IPS-20b (cell line): Measurements from ENCODE around the gene B4GALT2.

ENCODE experiments used
- H3K27ac ChIP-seq: one replicate; pipeline ENCODE4 v1.5.1; 2013; ENCODE audit warnings: low read length
- H3K27me3 ChIP-seq: 2 replicates; pipeline ENCODE4 v1.6.1; 2013; ENCODE audit warnings: mild to moderate bottlenecking, low read length, inconsistent platforms; ENCODE audit not compliant: insufficient read depth
- H3K36me3 ChIP-seq: 2 replicates; pipeline ENCODE4 v1.6.1; 2013; ENCODE audit warnings: low read depth, mild to moderate bottlenecking, inconsistent platforms, low read length, moderate library complexity; ENCODE audit not compliant: insufficient read depth
- H3K4me1 ChIP-seq: 2 replicates; pipeline ENCODE4 v1.6.1; 2013; ENCODE audit warnings: mild to moderate bottlenecking, control low read depth, inconsistent platforms, low read length, moderate library complexity; ENCODE audit not compliant: insufficient read depth
- H3K4me3 ChIP-seq: 2 replicates; pipeline ENCODE4 v1.5.1; 2013; ENCODE audit warnings: mild to moderate bottlenecking, low read length, inconsistent platforms
- H3K9ac ChIP-seq: 2 replicates; pipeline ENCODE4 v1.6.1; 2013; ENCODE audit warnings: low read depth, mild to moderate bottlenecking, inconsistent platforms, low read length, moderate library complexity
- H3K9me3 ChIP-seq: 2 replicates; pipeline ENCODE4 v1.6.1; 2013; ENCODE audit warnings: mild to moderate bottlenecking, low read depth, low read length, inconsistent platforms; ENCODE audit not compliant: insufficient read depth

The B4GALT2 gene

DNA sequence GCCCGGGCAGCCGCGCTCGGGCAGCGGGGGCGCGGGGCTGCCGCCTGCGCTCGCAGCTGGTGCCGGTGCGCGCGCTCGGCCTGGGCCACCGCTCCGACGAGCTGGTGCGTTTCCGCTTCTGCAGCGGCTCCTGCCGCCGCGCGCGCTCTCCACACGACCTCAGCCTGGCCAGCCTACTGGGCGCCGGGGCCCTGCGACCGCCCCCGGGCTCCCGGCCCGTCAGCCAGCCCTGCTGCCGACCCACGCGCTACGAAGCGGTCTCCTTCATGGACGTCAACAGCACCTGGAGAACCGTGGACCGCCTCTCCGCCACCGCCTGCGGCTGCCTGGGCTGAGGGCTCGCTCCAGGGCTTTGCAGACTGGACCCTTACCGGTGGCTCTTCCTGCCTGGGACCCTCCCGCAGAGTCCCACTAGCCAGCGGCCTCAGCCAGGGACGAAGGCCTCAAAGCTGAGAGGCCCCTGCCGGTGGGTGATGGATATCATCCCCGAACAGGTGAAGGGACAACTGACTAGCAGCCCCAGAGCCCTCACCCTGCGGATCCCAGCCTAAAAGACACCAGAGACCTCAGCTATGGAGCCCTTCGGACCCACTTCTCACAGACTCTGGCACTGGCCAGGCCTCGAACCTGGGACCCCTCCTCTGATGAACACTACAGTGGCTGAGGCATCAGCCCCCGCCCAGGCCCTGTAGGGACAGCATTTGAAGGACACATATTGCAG lies 42.4 kb upstream of the B4GALT2 start:
- Histone ChIP-seq H3K9me3 (no peaks in the 10 kb centered on the region), H3K4me3 (peak overlapping the region; percentile 72), H3K9ac (peak overlapping the region; percentile 37; the same call in 1 of the 2 replicates), H3K27ac (no peak overlapping the region), H3K4me1 (peaks cover 19% of the 10 kb centered on the region), H3K36me3 (peaks cover 8% of the 10 kb centered on the region; the same call in 1 of the 2 replicates), H3K27me3 (peaks cover 43% of the 10 kb centered on the region)

DNA sequence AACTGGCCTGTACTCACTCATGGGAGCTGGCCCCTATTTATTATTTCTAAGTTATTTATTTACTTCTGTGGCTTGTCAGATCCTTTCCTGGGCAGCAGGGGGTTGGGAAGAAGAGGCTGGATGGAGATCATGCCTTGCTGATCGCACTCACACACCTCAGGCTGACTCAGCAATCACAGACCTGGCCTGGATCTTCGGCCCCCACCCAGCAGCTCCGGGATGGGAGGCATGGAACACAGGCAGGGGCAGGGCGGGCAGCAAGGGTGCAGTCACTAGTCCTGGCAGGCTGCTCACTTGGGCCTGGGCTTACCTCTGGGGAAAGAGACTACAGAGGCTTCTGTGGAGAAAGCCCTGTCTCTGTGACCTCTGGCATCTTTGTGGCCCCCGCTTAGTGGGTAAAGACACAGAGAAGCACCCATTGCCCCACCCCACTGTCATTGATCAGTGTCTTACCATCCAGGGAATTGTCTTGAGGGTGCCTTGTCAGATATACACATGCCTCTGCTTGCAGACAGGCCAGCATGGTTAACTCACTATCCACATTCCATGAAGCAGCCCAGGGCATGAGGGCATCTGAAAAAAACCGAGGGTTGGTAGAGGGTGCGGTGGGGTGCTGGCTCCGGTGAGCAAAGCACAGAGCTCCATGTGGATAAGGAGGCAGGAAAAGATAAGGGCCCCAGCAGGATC lies 41.7 kb upstream of the B4GALT2 start:
- H3K27me3 ChIP-seq = peaks cover 36% of the 10 kb centered on the region
- no peak overlapping the region for H3K4me3 ChIP-seq
- H3K9ac ChIP-seq = no peak overlapping the region
- H3K4me1 ChIP-seq = peaks cover 19% of the 10 kb centered on the region
- no peak overlapping the region for H3K27ac ChIP-seq
- H3K9me3 ChIP-seq = no peaks in the 10 kb centered on the region
- H3K36me3 ChIP-seq = peaks cover 8% of the 10 kb centered on the region; the same call in 1 of the 2 replicates

DNA sequence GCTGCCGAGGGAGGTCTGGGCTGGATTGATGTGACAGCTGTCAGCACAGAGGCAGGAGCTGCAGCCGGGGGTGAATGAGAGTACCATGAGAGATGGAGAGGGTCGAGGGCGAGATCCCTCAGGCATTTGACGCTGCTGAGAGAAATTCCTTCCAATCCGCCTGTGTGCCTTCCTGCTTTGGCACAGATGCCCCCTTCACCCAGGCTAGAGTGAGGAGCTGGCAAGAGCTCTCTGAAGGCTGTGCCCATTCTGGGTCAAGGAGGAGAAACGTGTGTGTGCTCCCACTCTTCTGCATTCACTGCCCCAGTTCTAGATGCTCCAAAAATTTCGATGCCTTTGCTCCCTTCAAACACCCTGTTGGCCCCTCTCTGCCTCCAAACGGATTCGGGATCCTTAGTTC lies 40.6 kb upstream of the B4GALT2 start:
- Histone ChIP-seq H3K9ac (no peak overlapping the region), H3K27me3 (peaks cover 25% of the 10 kb centered on the region; the same call in 1 of the 2 replicates), H3K36me3 (peaks cover 8% of the 10 kb centered on the region; the same call in 1 of the 2 replicates), H3K9me3 (no peaks in the 10 kb centered on the region), H3K27ac (no peak overlapping the region), H3K4me1 (peaks cover 19% of the 10 kb centered on the region), H3K4me3 (no peak overlapping the region)

DNA sequence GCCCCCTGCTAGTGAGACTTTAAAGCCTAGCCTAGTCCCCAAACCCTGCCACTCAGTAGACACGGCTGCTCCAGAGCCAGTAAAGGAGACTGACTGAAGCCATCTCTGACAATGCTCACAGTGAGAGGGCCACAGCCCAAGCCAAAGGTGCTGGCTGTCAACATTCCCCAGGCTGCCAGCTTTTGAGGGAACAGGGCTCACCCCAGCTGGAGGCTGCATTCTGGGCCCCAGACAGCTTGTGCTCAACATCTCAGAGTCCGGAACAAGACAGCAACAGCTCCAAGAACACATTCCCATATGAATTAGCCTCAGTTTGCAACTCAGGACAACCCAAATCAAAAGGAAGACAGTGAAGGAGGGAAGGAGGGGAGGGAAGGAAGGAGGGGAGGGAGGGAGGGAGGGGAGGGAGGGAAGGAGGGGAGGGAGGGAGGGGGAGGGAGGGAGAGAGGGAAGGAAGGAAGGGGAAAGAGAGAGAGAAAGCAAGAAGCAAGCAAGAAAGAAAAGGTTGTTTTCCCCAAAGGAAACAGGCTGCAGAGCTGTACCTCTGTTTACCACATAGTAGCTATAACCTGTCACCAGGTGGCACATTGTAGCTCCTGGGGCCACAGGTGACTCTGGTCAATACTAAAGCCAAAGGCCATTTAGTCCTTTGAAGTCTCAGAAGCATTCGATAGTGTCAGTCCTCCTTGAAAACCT lies 40.0 kb upstream of the B4GALT2 start:
- Histone ChIP-seq H3K27ac (no peak overlapping the region), H3K4me3 (no peak overlapping the region), H3K9me3 (no peaks in the 10 kb centered on the region), H3K4me1 (peaks cover 19% of the 10 kb centered on the region), H3K36me3 (peaks cover 8% of the 10 kb centered on the region; the same call in 1 of the 2 replicates), H3K9ac (no peak overlapping the region), H3K27me3 (peaks cover 25% of the 10 kb centered on the region; the same call in 1 of the 2 replicates)

DNA sequence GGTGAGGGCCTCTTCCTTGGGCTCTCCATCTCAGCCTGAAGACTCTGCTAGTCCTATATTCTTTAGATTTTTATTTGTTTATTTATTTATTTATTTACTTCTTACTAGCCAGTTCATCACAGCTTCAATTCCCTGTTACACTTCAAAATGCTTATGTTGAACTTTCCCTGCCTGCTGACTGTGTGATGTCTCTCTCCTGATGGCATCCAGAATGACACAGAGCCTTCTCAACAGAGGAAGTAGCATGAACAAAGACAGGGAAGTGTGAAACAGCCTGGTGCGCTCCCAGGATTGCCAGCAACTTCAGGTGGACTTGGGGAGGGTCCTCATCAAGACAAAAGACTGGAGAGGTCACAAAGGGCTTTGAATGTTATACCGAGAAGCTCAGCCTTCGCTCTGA lies 36.6 kb upstream of the B4GALT2 start:
- 0 out of 2 replicates have a peak, but pooled peaks cover 8% of the 10 kb centered on the region for H3K27me3 ChIP-seq
- H3K9ac ChIP-seq = no peak overlapping the region
- no peaks in the 10 kb centered on the region for H3K9me3 ChIP-seq
- H3K4me3 ChIP-seq = no peak overlapping the region
- H3K36me3 ChIP-seq = peaks cover 1% of the 10 kb centered on the region; the same call in 1 of the 2 replicates
- H3K4me1 ChIP-seq = peaks cover 12% of the 10 kb centered on the region
- H3K27ac ChIP-seq = no peak overlapping the region

DNA sequence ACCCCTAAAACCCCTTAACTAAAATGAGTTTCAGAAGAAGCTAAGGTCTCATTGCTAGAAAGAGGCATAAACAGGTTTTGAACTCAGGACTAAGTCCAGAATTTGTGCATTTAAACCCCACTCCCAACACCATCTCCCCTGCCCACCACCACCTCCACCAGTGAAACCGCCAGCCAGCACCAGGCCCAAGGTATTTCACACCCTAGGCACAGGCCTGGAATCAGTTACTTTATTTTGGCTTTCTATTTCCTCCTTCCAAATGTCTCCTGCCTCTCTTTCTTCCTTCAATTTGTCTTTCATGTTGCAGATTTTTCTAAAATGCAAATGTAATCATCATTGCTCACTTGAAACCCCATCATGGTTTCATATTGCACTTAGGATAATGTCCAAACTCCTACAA lies 34.1 kb upstream of the B4GALT2 start:
- Histone ChIP-seq H3K4me1 (peaks cover 10% of the 10 kb centered on the region; the same call in 1 of the 2 replicates), H3K36me3 (peaks cover under 1% of the 10 kb centered on the region; the same call in 1 of the 2 replicates), H3K27ac (no peak overlapping the region), H3K27me3 (no peaks in the 10 kb centered on the region), H3K4me3 (no peak overlapping the region), H3K9ac (no peak overlapping the region), H3K9me3 (no peaks in the 10 kb centered on the region)

DNA sequence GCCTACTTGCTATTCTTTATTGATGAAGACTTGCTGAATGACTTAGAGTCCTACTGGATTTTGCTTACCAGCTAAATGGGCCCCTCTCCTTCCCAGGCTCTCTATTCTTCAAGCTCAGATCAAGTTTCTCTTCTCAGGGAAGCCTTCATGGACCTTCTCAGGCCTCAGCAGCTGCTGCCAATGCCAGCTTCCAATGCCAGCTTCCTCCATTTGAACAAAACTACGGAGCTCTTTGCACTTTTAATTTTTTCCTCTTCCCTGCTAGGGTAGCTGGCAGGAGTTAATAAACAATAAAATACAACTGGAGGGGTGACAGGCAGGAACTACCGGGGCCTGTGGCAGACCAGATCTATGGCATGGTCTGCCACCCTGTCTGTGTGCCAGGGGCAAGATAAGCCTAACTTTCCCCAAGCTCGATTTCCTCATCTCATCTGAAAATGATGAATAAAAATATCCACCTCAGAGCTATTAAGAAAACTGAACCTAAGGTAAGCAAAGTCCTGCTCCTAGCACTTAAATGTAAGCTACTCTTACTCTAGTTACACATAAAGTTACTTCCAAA lies 33.3 kb upstream of the B4GALT2 start:
- no peaks in the 10 kb centered on the region for H3K27me3 ChIP-seq
- peaks cover 9% of the 10 kb centered on the region; the same call in 1 of the 2 replicates for H3K36me3 ChIP-seq
- peaks cover 10% of the 10 kb centered on the region; the same call in 1 of the 2 replicates for H3K4me1 ChIP-seq
- peak overlapping the region; percentile 67; the same call in 1 of the 2 replicates for H3K9ac ChIP-seq
- H3K9me3 ChIP-seq = no peaks in the 10 kb centered on the region
- peak overlapping the region; percentile 94 for H3K4me3 ChIP-seq
- H3K27ac ChIP-seq = no peak overlapping the region

DNA sequence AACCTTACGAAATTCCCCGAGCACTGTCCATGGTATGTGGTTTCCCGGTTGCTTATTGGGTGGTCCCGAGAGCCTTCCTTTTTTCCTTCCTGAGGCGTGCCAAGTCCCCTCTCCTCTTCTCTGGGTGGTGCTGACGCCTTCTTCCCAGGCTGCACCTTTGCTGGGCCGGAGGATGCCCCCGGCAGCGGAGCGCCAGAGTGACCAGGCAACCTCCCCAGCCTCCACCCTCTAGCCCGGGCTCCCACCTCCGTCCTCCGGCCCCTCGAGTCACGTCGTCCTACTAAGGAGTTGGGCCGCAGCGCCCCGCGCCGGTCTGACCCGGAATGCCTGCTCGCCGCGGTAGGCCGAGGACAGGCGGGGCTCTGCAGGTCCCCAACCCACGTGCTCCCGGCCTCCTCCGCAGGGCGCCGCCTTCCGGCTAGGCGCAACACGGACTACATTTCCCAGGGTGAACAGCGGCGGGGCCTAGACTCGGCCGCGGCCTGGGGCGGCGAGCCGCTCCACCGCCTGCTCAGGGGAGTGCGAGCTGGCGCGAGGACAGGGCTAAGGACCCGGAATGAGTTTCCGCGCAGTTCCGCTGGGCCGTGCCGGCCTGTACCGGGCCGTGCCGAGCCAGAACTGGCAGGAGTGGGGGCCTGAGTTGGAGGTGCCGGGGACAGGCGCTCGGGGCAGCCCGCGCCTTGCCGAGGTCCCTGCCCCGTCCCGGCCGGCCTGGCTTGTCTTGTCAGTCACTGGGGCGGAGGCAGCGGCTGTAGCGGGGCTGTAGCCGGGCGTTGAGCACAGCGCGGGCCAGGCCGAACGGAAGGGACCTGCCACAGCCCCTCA lies 32.6 kb upstream of the B4GALT2 start, which contains the start of gene IPO13:
IPO13 (plus strand) TSS at position 715 of the 825 bp plus-strand sequence. CDS start 651 bp downstream, outside the sequence.
- peak within 1 kb of the TSS; percentile 94 for H3K4me3 ChIP-seq

DNA sequence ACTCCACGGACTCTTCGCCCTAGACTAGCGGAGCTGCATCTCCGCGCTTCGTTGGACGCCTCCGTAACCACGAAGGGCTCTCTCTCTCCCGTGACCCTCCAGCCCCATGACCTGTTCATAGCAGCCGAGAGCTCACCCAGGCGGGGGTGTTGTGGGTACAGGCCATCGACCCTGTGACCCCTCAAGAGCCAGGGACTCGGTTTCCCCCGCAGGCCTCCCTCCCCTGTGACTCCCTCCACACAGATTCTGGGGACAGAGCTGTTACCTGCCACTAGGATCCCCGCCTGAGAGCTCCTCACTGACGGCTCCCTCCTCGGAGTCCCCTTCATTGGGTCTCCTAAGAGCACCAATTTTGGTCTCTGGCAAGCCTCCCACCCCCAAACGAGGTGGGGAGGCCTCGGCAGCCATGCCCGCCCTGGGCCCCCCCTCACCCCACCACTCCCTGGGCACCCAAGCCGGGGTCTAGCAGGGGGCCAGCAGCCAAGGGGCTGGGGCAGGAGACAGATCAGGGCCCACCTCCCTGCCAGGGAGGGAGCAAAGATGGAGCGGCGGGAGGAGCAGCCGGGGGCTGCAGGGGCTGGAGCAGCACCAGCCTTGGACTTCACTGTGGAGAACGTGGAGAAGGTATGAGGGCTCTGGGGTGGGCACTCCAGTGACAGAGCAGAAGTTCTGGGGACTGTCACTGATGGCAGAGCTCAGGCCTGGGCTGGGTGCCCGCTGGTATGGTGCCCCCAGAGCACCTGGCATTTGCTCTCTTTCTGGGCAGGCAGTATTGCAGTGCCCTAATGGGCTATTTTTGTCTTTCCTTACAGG lies 31.7 kb upstream of the B4GALT2 start:
- H3K36me3 ChIP-seq = peaks cover 13% of the 10 kb centered on the region; the same call in 1 of the 2 replicates
- no peaks in the 10 kb centered on the region for H3K9me3 ChIP-seq
- peak overlapping the region; percentile 94 for H3K4me3 ChIP-seq
- H3K4me1 ChIP-seq = peaks cover 10% of the 10 kb centered on the region; the same call in 1 of the 2 replicates
- H3K27me3 ChIP-seq = no peaks in the 10 kb centered on the region
- peak overlapping the region; percentile 41 for H3K27ac ChIP-seq
- H3K9ac ChIP-seq = peak overlapping the region; percentile 87; the same call in 1 of the 2 replicates

More for the DNA sequence above, 32.6 kb upstream of the B4GALT2 start, which contains the start of gene IPO13:
- H3K36me3 ChIP-seq = peaks cover 13% of the 10 kb centered on the region; the same call in 1 of the 2 replicates
- no peaks in the 10 kb centered on the region for H3K9me3 ChIP-seq
- no peaks in the 10 kb centered on the region for H3K27me3 ChIP-seq
- H3K27ac ChIP-seq = peak within 1 kb of the TSS; percentile 41
- peaks cover 10% of the 10 kb centered on the region; the same call in 1 of the 2 replicates for H3K4me1 ChIP-seq
- H3K9ac ChIP-seq = peak within 1 kb of the TSS; percentile 87
